ENCODE data around the gene MT1E. TPM values are rescaled to one million over a fixed set of nuclear protein-coding genes. Genes with fewer than 3 reads are reported as not detected.

MT1E gene
- total RNA-seq, 2 experiments from 2014 or later: 22.1 to 23.3 TPM

GRCh38 chr16:56608876-56609462 is 16.6 kb upstream of the MT1E start:
- no peak for ATAC-seq
- Mint-ChIP-seq H3K27ac (peak overlapping the region; percentile 94), H3K4me1 (ENCODE audit: low read depth) (peaks cover 64% of the 10 kb centered on the region), H3K36me3 (ENCODE audit: low read depth) (peaks cover 2% of the 10 kb centered on the region), H3K9me3 (no peaks in the 10 kb centered on the region), H3K4me3 (peak overlapping the region; percentile 81), H3K27me3 (no peaks in the 10 kb centered on the region)
- TF ChIP-seq, protein P1, sequence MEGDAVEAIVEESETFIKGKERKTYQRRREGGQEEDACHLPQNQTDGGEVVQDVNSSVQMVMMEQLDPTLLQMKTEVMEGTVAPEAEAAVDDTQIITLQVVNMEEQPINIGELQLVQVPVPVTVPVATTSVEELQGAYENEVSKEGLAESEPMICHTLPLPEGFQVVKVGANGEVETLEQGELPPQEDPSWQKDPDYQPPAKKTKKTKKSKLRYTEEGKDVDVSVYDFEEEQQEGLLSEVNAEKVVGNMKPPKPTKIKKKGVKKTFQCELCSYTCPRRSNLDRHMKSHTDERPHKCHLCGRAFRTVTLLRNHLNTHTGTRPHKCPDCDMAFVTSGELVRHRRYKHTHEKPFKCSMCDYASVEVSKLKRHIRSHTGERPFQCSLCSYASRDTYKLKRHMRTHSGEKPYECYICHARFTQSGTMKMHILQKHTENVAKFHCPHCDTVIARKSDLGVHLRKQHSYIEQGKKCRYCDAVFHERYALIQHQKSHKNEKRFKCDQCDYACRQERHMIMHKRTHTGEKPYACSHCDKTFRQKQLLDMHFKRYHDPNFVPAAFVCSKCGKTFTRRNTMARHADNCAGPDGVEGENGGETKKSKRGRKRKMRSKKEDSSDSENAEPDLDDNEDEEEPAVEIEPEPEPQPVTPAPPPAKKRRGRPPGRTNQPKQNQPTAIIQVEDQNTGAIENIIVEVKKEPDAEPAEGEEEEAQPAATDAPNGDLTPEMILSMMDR (IDR thresholded peaks at IDR 0.05): no peak
- intact Hi-C loops (cut with micrococcal nuclease): no loop called here
- ChIA-PET CTCF (interaction anchor here (0.6 to 1.7 kb wide), 5 partner anchors 9 to 93 kb away, joined by 3 to 5 read pairs (median 4); partner anchors contain the start of gene MT1E), POLR2A (interaction anchor here (1.4 to 1.7 kb wide), 3 partner anchors 12 to 100 kb away, joined by 3 to 6 read pairs (median 3); no protein-coding TSS in a partner anchor)
- peak; percentile 33 for DNase-seq

DNA sequence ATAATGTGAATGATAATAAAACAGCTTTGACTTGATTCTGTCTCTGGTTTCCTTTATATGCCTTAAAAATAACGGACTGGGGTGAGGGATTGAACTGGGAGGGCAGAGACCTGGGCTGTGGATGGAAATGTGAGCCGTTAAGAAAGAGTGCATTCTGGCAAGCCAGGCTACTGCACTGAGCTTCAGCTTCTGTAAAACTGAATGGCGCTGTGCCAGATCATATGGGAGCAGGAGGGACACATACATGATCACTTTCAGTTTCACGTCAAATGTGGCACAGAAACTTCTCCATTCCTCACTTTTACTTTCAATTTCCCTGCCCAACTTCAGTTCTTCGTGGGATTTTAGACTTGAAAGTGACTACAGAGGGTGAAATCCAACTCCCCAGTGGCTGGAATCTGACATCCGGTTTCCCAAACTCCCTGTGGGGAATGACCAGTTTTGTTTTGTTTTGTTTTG is 16.1 kb upstream of the MT1E start:
- TF ChIP-seq, protein P1 (IDR thresholded peaks at IDR 0.05): no peak
- Mint-ChIP-seq H3K27ac (peak overlapping the region; percentile 94), H3K9me3 (no peaks in the 10 kb centered on the region), H3K36me3 (ENCODE audit: low read depth) (peaks cover 2% of the 10 kb centered on the region), H3K27me3 (no peaks in the 10 kb centered on the region), H3K4me3 (peak overlapping the region; percentile 81), H3K4me1 (ENCODE audit: low read depth) (peaks cover 68% of the 10 kb centered on the region)
- peak; percentile 89 for DNase-seq
- ATAC-seq: peak; percentile 22
- POLR2A ChIA-PET: interaction anchor here (0.7 to 1.8 kb wide), 6 partner anchors 13 to 1379 kb away, joined by 3 to 8 read pairs (median 3); no protein-coding TSS in a partner anchor
- CTCF ChIA-PET: interaction anchor here (0.6 to 1.7 kb wide), 4 partner anchors 16 to 92 kb away, joined by 3 to 5 read pairs (median 4); partner anchors contain the start of gene MT1E
- intact Hi-C loops (cut with micrococcal nuclease): no loop called here

DNA sequence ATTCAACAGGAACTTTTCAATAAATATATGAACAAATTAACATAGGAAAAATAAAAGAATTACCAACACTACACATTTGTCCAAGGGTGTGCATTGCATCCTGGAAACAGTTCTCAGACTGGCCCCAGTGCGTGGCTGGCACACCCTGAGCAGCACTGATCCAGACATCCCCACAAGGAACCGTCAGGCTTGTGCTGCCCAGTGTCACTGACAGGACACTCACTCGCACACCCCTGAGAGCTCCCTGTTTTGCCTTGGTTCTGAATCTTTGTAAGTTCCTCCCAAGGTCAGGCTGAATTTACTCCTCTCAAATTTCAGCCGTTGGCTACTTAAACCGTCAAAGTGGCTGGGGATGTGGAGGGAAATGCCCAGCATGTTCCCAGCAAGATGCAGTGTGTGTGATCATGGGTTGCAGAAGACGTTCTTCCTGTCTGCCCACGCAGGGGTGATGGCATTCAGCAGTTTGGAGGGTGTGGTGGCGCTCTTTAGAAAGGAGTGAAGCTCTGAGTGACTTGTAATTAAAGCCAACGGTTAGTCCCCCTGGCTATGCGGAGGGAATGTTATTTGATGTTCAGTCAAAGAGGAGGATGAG is 15.5 kb upstream of the MT1E start:
- peaks cover 2% of the 10 kb centered on the region for H3K36me3 Mint-ChIP-seq (ENCODE audit: low read depth)
- TF ChIP-seq, protein P1 (IDR thresholded peaks at IDR 0.05): no peak
- H3K4me1 Mint-ChIP-seq (ENCODE audit: low read depth): peaks cover 74% of the 10 kb centered on the region
- POLR2A ChIA-PET: interaction anchor here (0.6 to 1.8 kb wide), 8 partner anchors 13 to 1378 kb away, joined by 3 to 8 read pairs (median 3); partner anchors contain the start of gene MT1E
- peak; percentile 95 for DNase-seq
- CTCF ChIA-PET: interaction anchor here (0.9 to 3.0 kb wide), 5 partner anchors 9 to 92 kb away, joined by 3 to 12 read pairs (median 5); partner anchors contain the start of gene MT1E
- H3K27me3 Mint-ChIP-seq: no peaks in the 10 kb centered on the region
- H3K27ac Mint-ChIP-seq: peak overlapping the region; percentile 94
- intact Hi-C loops (cut with micrococcal nuclease): loop anchor here (5.0 kb wide), 1 partner anchor 72 kb away; the partner anchor contains the start of gene MT1X
- H3K9me3 Mint-ChIP-seq: no peaks in the 10 kb centered on the region
- H3K4me3 Mint-ChIP-seq: peak overlapping the region; percentile 81
- peak; percentile 57 for ATAC-seq

DNA sequence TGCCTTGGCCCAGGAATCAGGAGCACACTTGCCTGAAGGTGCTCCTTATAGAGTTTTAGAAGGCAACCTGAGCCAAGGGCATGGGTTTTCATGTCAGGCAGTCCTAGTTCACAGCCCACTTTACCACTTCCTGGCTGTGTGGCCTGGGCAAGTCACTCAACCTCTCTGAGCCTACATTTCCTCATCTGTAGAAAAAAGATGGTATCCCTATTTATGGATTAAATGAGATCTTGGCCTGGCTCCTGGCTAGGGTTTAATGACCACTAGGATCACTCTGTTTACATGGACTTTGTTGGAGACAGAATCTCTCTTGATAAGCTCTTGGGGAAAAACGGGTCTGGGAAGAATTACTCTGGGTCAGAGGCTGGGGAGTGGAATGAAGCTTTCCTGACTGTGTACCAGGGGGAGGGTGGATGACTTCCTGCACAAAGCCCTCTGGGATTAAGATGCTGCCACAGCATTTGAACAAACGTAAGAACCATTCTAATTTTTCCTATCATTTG is 14.9 kb upstream of the MT1E start:
- Mint-ChIP-seq H3K27me3 (no peaks in the 10 kb centered on the region), H3K36me3 (ENCODE audit: low read depth) (peaks cover 2% of the 10 kb centered on the region), H3K4me3 (peak overlapping the region; percentile 81), H3K4me1 (ENCODE audit: low read depth) (peaks cover 77% of the 10 kb centered on the region), H3K27ac (peak overlapping the region; percentile 94), H3K9me3 (no peaks in the 10 kb centered on the region)
- ChIA-PET CTCF (interaction anchor here (0.8 to 3.0 kb wide), 5 partner anchors 8 to 107 kb away, joined by 3 to 12 read pairs (median 3); no protein-coding TSS in a partner anchor), POLR2A (interaction anchor here (0.6 to 1.8 kb wide), 5 partner anchors 12 to 140 kb away, joined by 3 to 8 read pairs (median 3); partner anchors contain the start of gene MT1E)
- no peak for DNase-seq
- peak; percentile 18 for ATAC-seq
- intact Hi-C loops (cut with micrococcal nuclease): loop anchor here (5.0 kb wide), 1 partner anchor 72 kb away; the partner anchor contains the start of gene MT1X
- TF ChIP-seq, protein P1 (IDR thresholded peaks at IDR 0.05): no peak
